HepG2 (cell line): ENCODE results near the gene STIM2. TPM values are rescaled to one million over a fixed set of nuclear protein-coding genes. Genes with fewer than 3 reads are reported as not detected.

Source experiments
- ATAC-seq: fragments of 200-7000 bp; cut with Tn5 transposase; 3 replicates; pipeline ENCODE4 v1.9.1; 2020; ENCODE audit warnings: mild to moderate bottlenecking, moderate library complexity
- BruUV-seq: library from RNA; stranded (reverse); fragments of 400-500 nt; replicated peaks from 2 replicates; lab custom pipeline; 2021; lab: Mats Ljungman, UMichigan
- CTCF ChIA-PET: fragments of 300-600 bp; formaldehyde crosslinking; extraction: SDS; loops from one replicate; lab custom pipeline; 2021; ENCODE audit warnings: low total read pairs, inconsistent platforms, low intra/inter-chr PET ratio; lab: Yijun Ruan, JAX
- POLR2A ChIA-PET: fragments of 350-600 bp; sonication (Branson Sonifier 250); formaldehyde crosslinking; loops from one replicate; lab custom pipeline; 2020; ENCODE audit warnings: antibody characterized with exemption, inconsistent platforms; lab: Yijun Ruan, JAX
- DNase-seq: peaks from one replicate; pipeline ENCODE4 v3.0.0-alpha.2; 2015; ENCODE audit warnings: low spot score
- FAIRE-seq: peaks from 3 replicates; lab custom pipeline; 2011; peaks lifted over from hg19 to GRCh38; lab: Jason Lieb, UNC
- H2AFZ ChIP-seq: one replicate; pipeline ENCODE4 v1.6.1; 2011; ENCODE audit warnings: low read length, inconsistent platforms
- H3K27ac ChIP-seq: fragments of 300-600 bp; 3 replicates; pipeline ENCODE4 v1.8.0; 2011; ENCODE audit warnings: mixed run types, mild to moderate bottlenecking, mixed read lengths, low read length, inconsistent platforms; ENCODE audit not compliant: insufficient read depth; ENCODE audit errors: extremely low read length
- H3K27me3 ChIP-seq, 2 experiments: fragments of 200-600 bp in 1 of 2; 2 replicates in 1 of 2; 3 replicates in 1 of 2; pipeline versions ENCODE4 v1.6.0 to v1.8.0; 2011; ENCODE audit warnings: low read length in 2 of 2, mild to moderate bottlenecking in 2 of 2, moderate library complexity in 2 of 2, inconsistent platforms in 1 of 2; ENCODE audit not compliant: insufficient read depth in 2 of 2, control insufficient read depth in 1 of 2
- H3K36me3 ChIP-seq, 2 experiments: fragments of 200-600 bp in 1 of 2; replicated peaks in 1 of 2; 2 replicates in 1 of 2; 3 replicates in 1 of 2; pipeline versions ENCODE4 v1.5.1 to v1.8.0; 2011; ENCODE audit warnings: low read length in 2 of 2, inconsistent platforms in 1 of 2; ENCODE audit not compliant: insufficient read depth in 2 of 2, control insufficient read depth in 1 of 2
- H3K4me1 ChIP-seq: 2 replicates; pipeline ENCODE4 v1.5.1; 2012; ENCODE audit warnings: low read length, inconsistent platforms; ENCODE audit not compliant: insufficient read depth
- H3K4me2 ChIP-seq: 2 replicates; pipeline ENCODE4 v1.6.0; 2011; ENCODE audit warnings: low read depth, low read length, inconsistent platforms
- H3K4me3 ChIP-seq, 3 experiments: fragments of 200-600 bp in 1 of 3; sonication (generic), shearing (Covaris generic) in 1 of 3; replicated peaks in 1 of 3; 2 replicates each; pipeline ENCODE4 v1.5.1; 2011 to 2016; ENCODE audit warnings: low read length in 3 of 3, inconsistent platforms in 2 of 3, low read depth in 2 of 3, mild to moderate bottlenecking in 2 of 3, control low read depth in 1 of 3, mixed read lengths in 1 of 3; ENCODE audit not compliant: insufficient read depth in 1 of 3
- H3K79me2 ChIP-seq: one replicate; pipeline ENCODE4 v1.6.1; 2011; ENCODE audit warnings: low read length, inconsistent platforms; ENCODE audit not compliant: insufficient read depth
- H3K9ac ChIP-seq: 2 replicates; pipeline ENCODE4 v1.6.0; 2011; ENCODE audit warnings: mild to moderate bottlenecking, low read depth, low read length, inconsistent platforms; ENCODE audit not compliant: insufficient read depth
- H3K9me3 ChIP-seq: 2 replicates; pipeline ENCODE4 v1.5.1; 2012; ENCODE audit warnings: mild to moderate bottlenecking, low read length
- H4K20me1 ChIP-seq: 2 replicates; pipeline ENCODE4 v1.6.0; 2011; ENCODE audit warnings: inconsistent platforms, mild to moderate bottlenecking, low read length, moderate library complexity; ENCODE audit not compliant: insufficient read depth
- ATF6 ChIP-seq: sonication (generic); formaldehyde crosslinking; conservative IDR thresholded peaks from 2 replicates; pipeline ENCODE4 v1.4.0; 2020; ENCODE audit warnings: missing genetic modification reagents
- CBX2 ChIP-seq, 2 experiments: fragments of 200-600 bp in 1 of 2; sonication (generic); formaldehyde crosslinking in 1 of 2; IDR thresholded peaks; 2 replicates each; pipeline versions ENCODE4 v1.7.0 to v1.8.1; 2018 to 2022; ENCODE audit warnings: low read depth in 2 of 2, low read length in 1 of 2, mild to moderate bottlenecking in 1 of 2, missing genetic modification reagents in 1 of 2
- CCDC6 ChIP-seq: sonication (generic); formaldehyde crosslinking; IDR thresholded peaks from 2 replicates; pipeline ENCODE4 v1.8.1; 2022; ENCODE audit warnings: mild to moderate bottlenecking, missing genetic modification reagents, moderate library complexity
- DBP ChIP-seq: sonication (generic); formaldehyde crosslinking; IDR thresholded peaks from 2 replicates; pipeline ENCODE4 v1.4.0; 2020; ENCODE audit warnings: missing genetic modification reagents; ENCODE audit errors: not compliant biosample characterization
- GATA4 ChIP-seq: sonication (generic); IDR thresholded peaks from 2 replicates; pipeline ENCODE4 v1.6.1; 2016; ENCODE audit warnings: antibody characterized with exemption, low read depth, borderline replicate concordance
- LCORL ChIP-seq, 2 experiments: fragments of 450-650 bp in 1 of 2; sonication (generic) in 1 of 2; formaldehyde crosslinking in 1 of 2; IDR thresholded peaks; 2 replicates each; pipeline versions ENCODE4 v1.5.0 to v1.6.1; 2017 to 2020; ENCODE audit warnings: antibody characterized with exemption in 1 of 2, missing genetic modification reagents in 1 of 2
- RAD21 ChIP-seq: fragments of 450-650 bp; formaldehyde crosslinking; IDR thresholded peaks from 2 replicates; pipeline ENCODE4 v1.5.0; 2020; ENCODE audit warnings: mild to moderate bottlenecking
- REXO4 ChIP-seq: sonication (generic); formaldehyde crosslinking; IDR thresholded peaks from 2 replicates; pipeline ENCODE4 v1.8.0; 2022; ENCODE audit warnings: missing genetic modification reagents, mild to moderate bottlenecking, borderline replicate concordance
- SYNCRIP ChIP-seq: fragments of 200-400 bp; formaldehyde crosslinking; IDR thresholded peaks from 2 replicates; pipeline ENCODE4 v1.6.1; 2018; ENCODE audit warnings: mild to moderate bottlenecking, low read depth, low read length; ENCODE audit not compliant: insufficient read depth
- ZFP36L1 ChIP-seq: sonication (generic); formaldehyde crosslinking; IDR thresholded peaks from 2 replicates; pipeline ENCODE4 v1.8.0; 2022; ENCODE audit warnings: mild to moderate bottlenecking, missing genetic modification reagents, moderate library complexity
- ZFP82 ChIP-seq: sonication (generic); formaldehyde crosslinking; IDR thresholded peaks from 2 replicates; pipeline ENCODE4 v1.5.1; 2020; ENCODE audit warnings: mild to moderate bottlenecking, missing genetic modification reagents, borderline replicate concordance
- ZKSCAN5 ChIP-seq: sonication (generic); formaldehyde crosslinking; IDR thresholded peaks from 2 replicates; pipeline ENCODE4 v1.5.1; 2020; ENCODE audit warnings: mild to moderate bottlenecking, missing genetic modification reagents
- ZNF136 ChIP-seq: sonication (generic); formaldehyde crosslinking; IDR thresholded peaks from 2 replicates; pipeline ENCODE4 v1.8.1; 2022; ENCODE audit warnings: low read depth, mild to moderate bottlenecking, moderate library complexity, missing genetic modification reagents
- ZNF234 ChIP-seq: sonication (generic); formaldehyde crosslinking; conservative IDR thresholded peaks from 2 replicates; pipeline ENCODE4 v1.5.1; 2020; ENCODE audit warnings: mild to moderate bottlenecking, missing genetic modification reagents
- ZNF33B ChIP-seq: sonication (generic); formaldehyde crosslinking; IDR thresholded peaks from 2 replicates; pipeline ENCODE4 v1.5.1; 2020; ENCODE audit warnings: mild to moderate bottlenecking, missing genetic modification reagents
- ZNF605 ChIP-seq: sonication (generic); formaldehyde crosslinking; IDR thresholded peaks from 2 replicates; pipeline ENCODE4 v1.8.0; 2022; ENCODE audit warnings: mild to moderate bottlenecking, missing genetic modification reagents
- whole genome bisulfite sequencing: methylation state at CpG from one replicate; pipeline ENCODE4 v1.1.6; 2017; ENCODE audit warnings: low lambda C conversion rate; 5-methylcytosine and 5-hydroxymethylcytosine counted together
- in situ Hi-C: cut with HindIII; loops from 2 replicates; pipeline ENCODE4 v1.10.0; 2017; ENCODE audit warnings: low pct_unique_long_range_greater_than_20kb; ENCODE audit not compliant: extremely low pct_ligation_motif_present
- intact Hi-C: fragments of 100-400 bp; cut with micrococcal nuclease; formaldehyde crosslinking; loops from one replicate; pipeline ENCODE4 v1.10.0; 2022; ENCODE audit not compliant: unreplicated experiment
- polyA plus RNA-seq, 8 experiments: library from polyadenylated mRNA; depleted of rRNA in 3 of 8; stranded (reverse) in 7 of 8; unstranded in 1 of 8; fragments of >200 nt; fragmentation: Illumina TruSeq in 4 of 8; extraction: Trizol in 4 of 8; gene quantifications; 2 replicates each; pipeline versions ENCODE4 v1.2.1 to v1.2.3, GENCODE V29; 2011 to 2016; ENCODE audit warnings: low read depth in 4 of 8, missing spikeins in 1 of 8, mixed read lengths in 1 of 8; ENCODE audit not compliant: insufficient read depth in 1 of 8
- total RNA-seq, 5 experiments: library from RNA; depleted of rRNA; stranded (reverse); fragments of >200 nt; fragmentation: Illumina TruSeq; extraction: Trizol; gene quantifications; 2 replicates each; pipeline ENCODE4 v1.2.3, GENCODE V29; 2016; ENCODE audit warnings: low read depth in 1 of 5
- TF ChIP-seq, protein P1 (sequence below): sonication (generic); formaldehyde crosslinking; IDR thresholded peaks from 2 replicates; pipeline ENCODE4 v1.5.0; 2020; ENCODE audit warnings: mild to moderate bottlenecking, low read depth, missing genetic modification reagents, borderline replicate concordance
- TF ChIP-seq, protein P2 (sequence below): sonication (generic); formaldehyde crosslinking; IDR thresholded peaks from 2 replicates; pipeline ENCODE4 v1.8.0; 2022; ENCODE audit warnings: missing genetic modification reagents, mild to moderate bottlenecking, moderate library complexity, borderline replicate concordance

STIM2 gene
- total and polyA plus RNA-seq, 2 of the 13 experiments (the other 11 are each of a cell fraction or from before 2014, with no cell fraction given): 19.3 to 19.4 TPM

- peak overlapping the region; percentile 87 for H2AFZ ChIP-seq
- DNase-seq: no peak
- no peak overlapping the region for H3K27ac ChIP-seq
- WGBS: 8% methylated on average over 7 of the region's 7 CpGs
- POLR2A ChIA-PET: interaction anchor here (1.3 kb wide), 1 partner anchor 34 kb away, joined by 5 read pairs; no protein-coding TSS in a partner anchor
- no peak for ATAC-seq
- H3K9me3 ChIP-seq: no peaks in the 10 kb centered on the region
- FAIRE-seq: no peak
- H3K27me3 ChIP-seq: no peaks in the 10 kb centered on the region; a peak in 1 of 5 replicates
- H3K4me3 ChIP-seq: peak overlapping the region; percentile 72 to 78 (median 75)
- CTCF ChIA-PET: no interaction called here
- H4K20me1 ChIP-seq: no peaks in the 10 kb centered on the region
- TSS peak; percentile 68 for BruUV-seq
- H3K79me2 ChIP-seq: peaks cover 7% of the 10 kb centered on the region
- in situ Hi-C loops: loop anchor here (5.0 kb wide), 1 partner anchor 35 kb away; no protein-coding TSS in a partner anchor
- intact Hi-C loops: no loop called here
- peak overlapping the region; percentile 76 for H3K9ac ChIP-seq
- H3K4me2 ChIP-seq: peak overlapping the region; percentile 96
- H3K4me1 ChIP-seq: peaks cover 24% of the 10 kb centered on the region
- no peaks in the 10 kb centered on the region for H3K36me3 ChIP-seq
- no peak for TF ChIP-seq ZNF605 (CRISPR knock-in tag)
- TF ChIP-seq RAD21: no peak
- TF ChIP-seq ZNF136 (CRISPR knock-in tag): no peak
- TF ChIP-seq CCDC6: peak; percentile 54; the same call in 1 of the 2 replicates
- no peak for TF ChIP-seq ATF6
- no peak for TF ChIP-seq ZNF234 (CRISPR knock-in tag)
- no peak for TF ChIP-seq SYNCRIP
- TF ChIP-seq ZFP36L1 (CRISPR knock-in tag): no peak
- no peak for TF ChIP-seq REXO4 (CRISPR knock-in tag)
- TF ChIP-seq GATA4: no peak
- no peak for TF ChIP-seq ZNF33B (CRISPR knock-in tag)
- no peak for TF ChIP-seq ZFP82 (CRISPR knock-in tag)
- 0 out of 2 replicates have a peak, but pooled peaks have one; percentile 34 for TF ChIP-seq CBX2 (IDR thresholded peaks at IDR 0.05; ENCODE audit: low read depth, low read length)
- TF ChIP-seq CBX2 (CRISPR knock-in tag; IDR thresholded peaks at IDR 0.05; ENCODE audit: low read depth): no peak
- TF ChIP-seq, protein P1, sequence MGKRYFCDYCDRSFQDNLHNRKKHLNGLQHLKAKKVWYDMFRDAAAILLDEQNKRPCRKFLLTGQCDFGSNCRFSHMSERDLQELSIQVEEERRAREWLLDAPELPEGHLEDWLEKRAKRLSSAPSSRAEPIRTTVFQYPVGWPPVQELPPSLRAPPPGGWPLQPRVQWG (CRISPR knock-in tag): no peak
- TF ChIP-seq, protein P2, sequence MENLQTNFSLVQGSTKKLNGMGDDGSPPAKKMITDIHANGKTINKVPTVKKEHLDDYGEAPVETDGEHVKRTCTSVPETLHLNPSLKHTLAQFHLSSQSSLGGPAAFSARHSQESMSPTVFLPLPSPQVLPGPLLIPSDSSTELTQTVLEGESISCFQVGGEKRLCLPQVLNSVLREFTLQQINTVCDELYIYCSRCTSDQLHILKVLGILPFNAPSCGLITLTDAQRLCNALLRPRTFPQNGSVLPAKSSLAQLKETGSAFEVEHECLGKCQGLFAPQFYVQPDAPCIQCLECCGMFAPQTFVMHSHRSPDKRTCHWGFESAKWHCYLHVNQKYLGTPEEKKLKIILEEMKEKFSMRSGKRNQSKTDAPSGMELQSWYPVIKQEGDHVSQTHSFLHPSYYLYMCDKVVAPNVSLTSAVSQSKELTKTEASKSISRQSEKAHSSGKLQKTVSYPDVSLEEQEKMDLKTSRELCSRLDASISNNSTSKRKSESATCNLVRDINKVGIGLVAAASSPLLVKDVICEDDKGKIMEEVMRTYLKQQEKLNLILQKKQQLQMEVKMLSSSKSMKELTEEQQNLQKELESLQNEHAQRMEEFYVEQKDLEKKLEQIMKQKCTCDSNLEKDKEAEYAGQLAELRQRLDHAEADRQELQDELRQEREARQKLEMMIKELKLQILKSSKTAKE (CRISPR knock-in tag): no peak
- no peak for TF ChIP-seq ZKSCAN5 (CRISPR knock-in tag)
- no peak for TF ChIP-seq DBP (CRISPR knock-in tag)
- TF ChIP-seq LCORL (IDR thresholded peaks at IDR 0.05): no peak
- 0 out of 2 replicates have a peak, but pooled peaks have one; percentile 3 for TF ChIP-seq LCORL (CRISPR knock-in tag; IDR thresholded peaks at IDR 0.05)
These were observed 3.7 kb upstream of the STIM2 start for GRCh38 chr4:26856906-26857277.
